Pancreas (tissue), 10 donors: Measurements from ENCODE around the gene GPS1. TPM values are rescaled to one million over a fixed set of nuclear protein-coding genes. Genes with fewer than 3 reads are reported as not detected.

ENCODE experiments used
- ATAC-seq, 4 donors: fragments of 200-7000 bp; cut with Tn5 transposase; one replicate each; pipeline versions ENCODE4 v1.8.0 to v1.9.1; 2020; ENCODE audit warnings: mild to moderate bottlenecking in 4 of 4, moderate library complexity in 4 of 4
- DNase-seq, 6 donors: peaks; one replicate each; pipeline ENCODE4 v3.0.0-alpha.2; 2020
- FAIRE-seq: peaks from 2 replicates; lab custom pipeline; 2012; peaks lifted over from hg19 to GRCh38; lab: Jason Lieb, UNC
- H3K27ac ChIP-seq, 4 donors: fragments of 200-600 bp; sonication (generic); 1 replicate in 3 of 4; 2 replicates in 1 of 4; pipeline versions ENCODE4 v1.5.0 to v1.8.0; 2020
- H3K27me3 ChIP-seq, 4 donors: fragments of 200-600 bp; one replicate each; pipeline ENCODE4 v1.8.0; 2021
- H3K36me3 ChIP-seq, 3 donors: fragments of 200-600 bp; sonication (generic) in 1 of 3; one replicate each; pipeline versions ENCODE4 v1.5.0 to v1.8.0; 2020 to 2021
- H3K4me1 ChIP-seq, 3 donors: fragments of 200-600 bp; one replicate each; pipeline ENCODE4 v1.8.0; 2021
- H3K4me3 ChIP-seq, 4 donors: fragments of 200-600 bp; sonication (generic) in 2 of 4; one replicate each; pipeline versions ENCODE4 v1.5.0 to v1.8.0; 2020 to 2021
- H3K9me3 ChIP-seq, 4 donors: fragments of 200-600 bp; one replicate each; pipeline ENCODE4 v1.8.0; 2021
- WGBS, 2 donors: extraction: QIAGEN DNeasy Blood & Tissue Kit; methylation state at CpG; one replicate each; pipeline ENCODE4 v1.1.7; 2013; 5-methylcytosine and 5-hydroxymethylcytosine counted together
- intact Hi-C, 3 donors: fragments of 100-400 bp; cut with DNase I; formaldehyde crosslinking; loops; one replicate each; pipeline versions ENCODE4 v1.11.1 to v1.14.2; 2022
- polyA plus RNA-seq, 2 donors: library from polyadenylated mRNA; stranded (reverse); fragments of 200-250 nt; gene quantifications; one replicate each; pipeline ENCODE4 v1.2.3, GENCODE V29; 2013
- total RNA-seq, 6 donors: library from RNA; stranded (reverse); fragmentation: NEBNext Ultra II Directional in 4 of 6; extraction: Animal tissue kit (Norgen Biotek cat#: 25700) in 4 of 6; gene quantifications; one replicate each; pipeline versions ENCODE4 v1.2.1 to v1.2.4, GENCODE V29; 2021 to 2023
- TF ChIP-seq, protein P1 (sequence below), 4 donors: fragments of 200-600 bp; sonication (generic) in 3 of 4; IDR thresholded peaks; one replicate each; pipeline versions ENCODE4 v1.5.0 to v1.8.0; 2021; ENCODE audit warnings: antibody characterized with exemption in 4 of 4
- donor health status: healthy with polysubstance abuse.
- donor health status: DM: no; HTN: no; CAD: no; lungs with moderate emphysema.
- donor health status: DM: no; HTN: no; CAD: no.
- donor health status: control.
- donor health status: control.
- donor health status: Bipolar disorder and iron deficiency.
- donor health status: DM: yes; HTN: yes; CAD: no.
- donor health status: DM: no; HTN: no; CAD: no.
- donor health status: DM: no; HTN: no; CAD: no.
- donor health status: DM: yes; HTN: yes; CAD: no.

GPS1 gene
- total and polyA plus RNA-seq, 8 donors, result 43.0 to 149 (median 53.3) TPM

DNA sequence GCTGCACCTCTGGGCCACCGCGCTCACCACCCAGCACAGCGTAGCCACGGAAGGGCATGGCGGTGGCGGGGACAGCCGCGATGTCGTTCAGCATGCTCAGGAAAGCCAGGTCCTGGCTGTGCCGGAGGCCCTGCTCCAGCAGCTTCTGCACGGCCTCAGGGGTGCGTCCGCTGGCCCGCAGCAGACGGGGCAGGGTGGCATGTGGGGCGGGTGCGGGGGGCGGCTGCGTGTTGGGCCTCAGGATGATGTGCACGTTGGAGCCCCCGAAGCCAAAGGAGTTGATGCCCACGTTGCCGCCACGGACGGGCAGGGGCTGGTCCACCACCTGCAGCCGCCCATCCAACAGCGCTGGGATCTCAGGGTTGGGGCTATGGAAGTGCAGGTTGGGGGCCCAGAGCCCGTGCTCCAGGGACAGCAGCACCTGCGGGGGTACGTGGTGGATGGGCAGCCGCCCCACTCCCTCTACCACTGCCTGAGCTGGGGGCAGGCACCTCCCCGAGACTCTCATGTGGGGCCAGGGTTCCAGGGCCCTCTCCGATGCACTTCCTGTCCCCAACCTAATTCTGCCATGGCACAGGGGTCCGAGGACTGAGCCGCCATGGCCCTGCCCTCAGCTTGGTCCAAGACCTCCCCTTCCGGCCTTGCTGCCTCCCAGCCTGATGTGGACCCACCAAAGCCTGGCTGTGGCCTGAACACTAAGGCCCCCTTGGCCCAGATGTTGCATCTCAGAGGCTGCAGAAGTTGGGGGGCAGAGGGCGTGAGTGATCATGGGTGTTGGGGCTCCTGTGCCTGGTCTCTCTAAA, 39.8 kb downstream of the GPS1 start:
- Histone ChIP-seq H3K36me3 (peaks cover 5 to 49% (median 30%) of the 10 kb centered on the region in 3 donors), H3K27ac (no peak overlapping the region), H3K27me3 (no peaks in the 10 kb centered on the region), H3K4me3 (no peak overlapping the region), H3K4me1 (peaks cover 0 to 1% (median 0%) of the 10 kb centered on the region in 3 donors), H3K9me3 (no peaks in the 10 kb centered on the region)
- ATAC-seq (no peak), DNase-seq (peak in 2 of 6 donors; percentile 10 to 79), FAIRE-seq (no peak)
- TF ChIP-seq, protein P1, sequence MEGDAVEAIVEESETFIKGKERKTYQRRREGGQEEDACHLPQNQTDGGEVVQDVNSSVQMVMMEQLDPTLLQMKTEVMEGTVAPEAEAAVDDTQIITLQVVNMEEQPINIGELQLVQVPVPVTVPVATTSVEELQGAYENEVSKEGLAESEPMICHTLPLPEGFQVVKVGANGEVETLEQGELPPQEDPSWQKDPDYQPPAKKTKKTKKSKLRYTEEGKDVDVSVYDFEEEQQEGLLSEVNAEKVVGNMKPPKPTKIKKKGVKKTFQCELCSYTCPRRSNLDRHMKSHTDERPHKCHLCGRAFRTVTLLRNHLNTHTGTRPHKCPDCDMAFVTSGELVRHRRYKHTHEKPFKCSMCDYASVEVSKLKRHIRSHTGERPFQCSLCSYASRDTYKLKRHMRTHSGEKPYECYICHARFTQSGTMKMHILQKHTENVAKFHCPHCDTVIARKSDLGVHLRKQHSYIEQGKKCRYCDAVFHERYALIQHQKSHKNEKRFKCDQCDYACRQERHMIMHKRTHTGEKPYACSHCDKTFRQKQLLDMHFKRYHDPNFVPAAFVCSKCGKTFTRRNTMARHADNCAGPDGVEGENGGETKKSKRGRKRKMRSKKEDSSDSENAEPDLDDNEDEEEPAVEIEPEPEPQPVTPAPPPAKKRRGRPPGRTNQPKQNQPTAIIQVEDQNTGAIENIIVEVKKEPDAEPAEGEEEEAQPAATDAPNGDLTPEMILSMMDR (IDR thresholded peaks at IDR 0.05), result no peak
- intact Hi-C loops, result no loop called here
- 93 to 96% methylated on average over 37 of the region's 37 CpGs for WGBS, 2 donors

DNA sequence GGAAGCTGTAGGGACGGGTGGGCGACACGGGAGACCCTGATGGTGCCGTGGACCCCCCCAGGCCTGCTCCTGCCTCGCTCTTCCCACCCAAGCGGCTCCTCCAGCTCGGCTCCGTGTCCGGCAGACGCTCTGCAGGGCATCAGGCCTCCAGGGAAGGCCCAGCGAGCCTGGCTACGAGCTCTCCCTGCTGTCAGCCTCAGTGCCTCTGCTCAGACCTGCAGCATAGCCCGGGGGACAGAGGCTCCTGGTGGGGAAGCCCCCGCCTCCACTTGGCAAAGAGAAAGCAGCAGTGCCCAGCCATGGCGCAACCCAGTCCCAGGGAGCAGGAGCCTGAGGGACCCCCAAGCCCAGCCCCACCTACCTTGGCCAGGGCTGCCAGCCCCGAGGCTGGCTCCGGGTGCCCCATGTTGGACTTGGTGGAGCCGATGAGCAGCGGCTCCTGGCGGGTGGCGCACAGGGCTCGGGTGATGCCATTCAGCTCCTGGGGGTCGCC, 40.4 kb downstream of the GPS1 start:
- WGBS, 2 donors, result 93% methylated on average over 12 to 23 of the region's 23 CpGs
- peaks cover 5 to 48% (median 30%) of the 10 kb centered on the region in 3 donors for H3K36me3 ChIP-seq
- intact Hi-C loops, result no loop called here
- H3K4me3 ChIP-seq, result no peak overlapping the region
- no peak for FAIRE-seq
- H3K9me3 ChIP-seq, result no peaks in the 10 kb centered on the region
- no peak overlapping the region for H3K27ac ChIP-seq
- no peaks in the 10 kb centered on the region for H3K27me3 ChIP-seq
- H3K4me1 ChIP-seq, result peaks cover 5 to 8% (median 7%) of the 10 kb centered on the region in 3 donors
- no peak for ATAC-seq
- peak in 3 of 6 donors; percentile 12 to 79 (median 21) for DNase-seq
- TF ChIP-seq, protein P1 (IDR thresholded peaks at IDR 0.05), result no peak

DNA sequence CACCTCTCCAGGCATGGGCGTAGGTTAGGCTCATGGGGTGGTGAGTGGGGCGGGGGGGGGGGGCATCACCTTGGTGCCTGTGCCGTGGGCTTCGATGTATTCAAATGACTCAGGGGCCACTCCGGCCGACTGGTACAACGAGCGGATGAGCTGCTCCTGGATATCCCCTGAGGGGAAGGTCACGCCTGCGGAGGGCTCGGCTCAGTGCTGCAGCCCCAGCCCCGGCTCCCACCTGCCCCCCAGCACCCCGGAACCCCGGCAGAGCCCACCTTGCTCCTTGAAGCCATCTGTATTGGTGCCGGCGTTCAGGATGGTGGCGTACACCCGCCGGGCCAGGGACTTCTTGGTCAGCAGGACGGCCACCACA, 40.9 kb downstream of the GPS1 start:
- no peaks in the 10 kb centered on the region for H3K27me3 ChIP-seq
- no peak for FAIRE-seq
- TF ChIP-seq, protein P1 (IDR thresholded peaks at IDR 0.05), result no peak
- ATAC-seq, result no peak
- H3K4me1 ChIP-seq, result peaks cover 5 to 9% (median 8%) of the 10 kb centered on the region in 3 donors
- no peak overlapping the region for H3K4me3 ChIP-seq
- no peaks in the 10 kb centered on the region for H3K9me3 ChIP-seq
- WGBS, 2 donors, result 90 to 95% methylated on average over 15 to 20 of the region's 20 CpGs
- no peak overlapping the region for H3K27ac ChIP-seq
- peak in 2 of 6 donors; percentile 11 to 31 for DNase-seq
- peaks cover 5 to 48% (median 25%) of the 10 kb centered on the region in 3 donors for H3K36me3 ChIP-seq
- intact Hi-C loops, result no loop called here

DNA sequence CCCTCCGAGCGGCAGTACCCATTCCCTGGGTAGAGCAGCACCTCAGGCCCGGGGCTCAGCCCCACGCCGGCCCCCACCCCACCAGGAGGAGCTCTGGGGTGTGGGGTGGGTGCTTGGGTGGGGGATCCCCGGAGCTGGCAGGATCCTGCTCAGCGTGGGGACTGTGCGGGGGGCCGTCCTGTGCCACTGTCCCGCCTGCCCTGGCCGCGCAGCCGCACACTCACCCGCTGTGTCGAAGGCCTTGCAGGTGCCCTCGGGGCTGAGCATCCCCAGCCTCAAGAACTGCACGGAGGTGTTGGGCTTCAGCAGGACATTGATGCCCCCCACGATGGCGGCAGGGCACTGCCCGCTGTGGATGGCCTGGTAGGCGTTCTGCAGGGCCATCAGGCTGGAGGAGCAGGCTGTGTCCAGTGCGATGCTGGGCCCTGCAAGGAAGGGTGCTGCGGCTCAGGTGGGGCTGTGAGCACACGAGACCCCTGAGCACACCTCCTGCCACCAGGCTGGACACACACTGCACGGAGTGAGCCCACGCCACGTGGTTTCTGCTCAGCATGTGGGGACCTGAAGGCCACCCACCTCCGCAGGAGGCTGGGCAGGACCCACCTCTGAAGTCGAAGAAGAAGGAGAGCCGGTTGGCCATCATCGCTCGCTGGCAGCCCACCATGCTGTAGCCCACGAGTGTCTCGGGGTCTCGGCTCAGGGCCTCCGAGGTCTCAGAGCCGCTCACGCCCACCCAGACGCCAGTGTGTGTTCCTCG, 41.5 kb downstream of the GPS1 start:
- H3K4me3 ChIP-seq, result no peak overlapping the region
- intact Hi-C loops, result no loop called here
- H3K27me3 ChIP-seq, result no peaks in the 10 kb centered on the region
- H3K27ac ChIP-seq, result no peak overlapping the region
- WGBS, 2 donors, result 93 to 94% methylated on average over 38 to 40 of the region's 40 CpGs
- FAIRE-seq, result no peak
- H3K9me3 ChIP-seq, result no peaks in the 10 kb centered on the region
- H3K36me3 ChIP-seq, result peaks cover 5 to 43% (median 21%) of the 10 kb centered on the region in 3 donors
- no peak for ATAC-seq
- DNase-seq, result peak in 2 of 6 donors; percentile 23 to 76
- TF ChIP-seq, protein P1 (IDR thresholded peaks at IDR 0.05), result no peak
- peaks cover 5 to 9% (median 8%) of the 10 kb centered on the region in 3 donors for H3K4me1 ChIP-seq
